GM21529 (cell line): Measurements from ENCODE around the gene SMAD6.

ENCODE experiments used
- ATAC-seq: cut with Tn5 transposase; IDR thresholded peaks from one replicate; pipeline ENCODE4 v1.9.1; 2021; ENCODE audit not compliant: unreplicated experiment

SMAD6 gene

GRCh38 chr15:66702035-66702786 lies at the start of gene SMAD6:
Gene SMAD6, plus strand, starts transcription at chr15:66702236. Its CDS starts 1,023 bp downstream, at chr15:66703259.
- no peak for ATAC-seq

DNA sequence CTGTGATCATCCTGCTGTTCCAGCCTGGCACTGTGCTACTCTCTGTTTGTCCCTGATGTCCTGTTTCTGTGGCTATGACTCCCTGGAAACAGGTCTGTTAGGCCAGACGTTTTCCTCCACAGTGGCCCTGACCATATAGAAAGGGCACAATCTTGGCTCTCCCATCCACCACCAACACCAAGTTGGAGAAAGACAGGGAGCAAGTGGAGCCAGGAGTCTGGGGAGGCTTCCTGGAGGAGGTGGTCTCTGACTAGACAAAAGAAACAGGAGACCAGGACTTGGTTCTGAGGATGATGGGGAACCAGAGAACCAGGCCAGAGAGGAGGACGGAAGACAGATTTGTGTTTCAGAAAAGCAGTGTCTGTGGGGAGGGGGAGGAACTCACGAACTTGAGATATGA lies 49.2 kb upstream of the SMAD6 start:
- no peak for ATAC-seq

DNA sequence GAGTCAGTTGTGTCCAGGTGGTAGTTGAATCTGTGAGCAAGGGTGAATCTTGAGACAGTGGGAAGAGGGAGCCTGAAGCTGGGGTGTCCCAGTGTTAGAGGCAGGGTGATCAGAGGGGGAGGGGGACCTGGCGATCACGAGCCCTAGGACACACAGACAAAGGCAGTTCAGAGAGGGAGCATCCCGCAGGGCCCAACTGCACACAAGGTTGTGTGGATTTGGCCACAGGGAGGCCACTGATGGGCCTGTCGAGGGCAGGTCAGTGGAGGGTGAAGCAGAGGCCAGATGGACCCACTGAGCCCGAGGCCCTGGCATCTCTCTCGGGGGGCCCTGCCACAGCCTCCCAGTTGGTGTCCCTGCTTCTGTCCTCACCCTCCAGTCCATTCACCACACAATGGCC lies 48.6 kb upstream of the SMAD6 start:
- ATAC-seq: no peak

- ATAC-seq: no peak
Measured at GRCh38 chr15:66653852-66654251, 48.2 kb upstream of the SMAD6 start.

- no peak for ATAC-seq
Measured at GRCh38 chr15:66654361-66654738, 47.7 kb upstream of the SMAD6 start.

DNA sequence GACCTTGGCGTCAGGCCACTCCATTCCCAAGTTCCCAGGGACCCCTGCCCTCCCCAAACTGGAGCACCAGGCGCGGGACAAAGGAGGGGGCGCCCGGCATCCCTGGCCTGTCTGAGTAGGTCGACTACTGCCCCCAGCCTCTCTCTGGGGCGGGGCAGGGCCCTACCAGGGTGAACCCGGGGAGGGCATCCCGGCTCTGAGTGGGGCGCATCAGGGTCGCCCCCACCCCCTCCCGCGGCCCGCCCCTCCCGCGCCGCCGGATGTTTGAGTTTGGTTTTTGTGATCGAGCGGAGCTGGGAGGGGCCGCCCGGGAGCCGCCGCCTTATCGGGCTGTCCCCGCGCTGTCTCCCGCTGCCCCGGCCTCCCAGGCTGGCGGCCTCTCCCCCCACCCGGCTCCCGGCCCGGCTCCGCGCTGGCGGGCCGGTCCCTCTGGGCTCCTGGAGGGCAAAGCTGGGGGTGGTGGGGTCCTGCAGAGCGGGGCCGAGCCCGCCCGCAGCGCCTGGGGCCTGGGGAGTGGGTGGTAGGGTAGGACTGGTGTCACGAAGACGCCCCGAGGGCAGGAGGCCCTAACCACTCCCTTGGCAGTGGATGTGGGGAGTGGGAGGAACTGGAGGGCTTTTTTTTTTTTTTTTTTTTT lies 47.2 kb upstream of the SMAD6 start:
- ATAC-seq: no peak

DNA sequence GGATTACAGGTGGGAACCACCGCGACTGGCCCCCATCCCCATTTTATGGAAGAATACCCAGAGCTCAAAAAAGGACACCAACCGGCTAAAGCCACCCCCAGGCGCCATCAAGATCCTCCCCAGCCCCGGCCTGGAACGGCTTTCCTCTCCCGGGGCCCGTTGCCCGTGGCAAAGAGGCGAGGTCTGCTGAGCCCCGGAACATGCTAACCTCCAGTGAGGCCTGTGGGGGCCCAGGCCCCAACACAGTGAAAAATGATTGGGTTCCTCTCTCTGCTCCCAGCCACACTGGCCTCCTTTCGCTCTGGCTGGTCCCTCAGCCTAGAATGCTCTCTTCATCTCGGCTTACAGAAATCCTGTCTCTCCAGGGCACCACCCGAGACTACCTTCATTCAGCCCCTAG lies 46.5 kb upstream of the SMAD6 start:
- no peak for ATAC-seq

- no peak for ATAC-seq
Measured at GRCh38 chr15:66655997-66656396, 46.0 kb upstream of the SMAD6 start.

DNA sequence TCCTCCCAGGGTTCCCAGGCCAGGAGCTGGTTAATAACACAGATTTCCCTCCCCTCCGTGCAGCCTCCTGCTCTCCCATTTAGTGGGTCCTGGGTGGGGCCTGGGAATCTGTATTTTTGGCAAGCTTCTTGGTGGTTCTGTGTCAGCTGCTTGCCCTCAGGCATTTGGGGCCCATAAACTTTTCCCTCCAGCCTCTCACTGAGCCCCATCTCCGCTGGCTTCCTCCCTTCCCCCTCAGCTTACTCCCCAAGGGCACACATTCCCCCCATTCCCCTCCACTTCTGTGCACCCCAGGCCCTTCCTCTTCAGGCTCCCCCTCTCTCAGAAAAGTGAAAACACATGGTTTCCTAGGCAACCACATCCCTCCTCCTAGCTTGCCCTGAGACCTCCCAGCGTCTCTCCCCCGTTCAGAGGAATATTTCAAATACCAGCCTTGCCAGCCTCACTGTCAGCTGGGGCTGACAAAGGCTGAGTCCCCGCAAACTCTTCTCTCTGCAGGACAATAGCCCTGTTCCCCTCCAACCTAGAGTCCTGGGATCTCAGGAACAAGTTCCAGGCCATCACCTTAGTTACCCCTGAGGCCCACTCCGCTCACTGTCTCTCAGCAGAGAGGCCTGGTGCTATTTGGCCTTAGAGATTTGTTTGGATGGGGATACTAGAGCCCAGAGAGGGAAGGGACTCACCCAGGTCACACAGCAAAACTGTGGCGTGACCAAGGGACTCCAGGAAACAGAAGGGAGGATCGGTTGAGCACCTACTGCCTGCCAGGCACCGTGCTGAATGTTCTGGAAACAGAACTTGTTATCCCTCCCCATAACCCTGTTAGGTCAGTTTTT lies 44.6 kb upstream of the SMAD6 start:
- ATAC-seq: no peak

- ATAC-seq: no peak
Measured at GRCh38 chr15:66658044-66658443, 44.0 kb upstream of the SMAD6 start.

DNA sequence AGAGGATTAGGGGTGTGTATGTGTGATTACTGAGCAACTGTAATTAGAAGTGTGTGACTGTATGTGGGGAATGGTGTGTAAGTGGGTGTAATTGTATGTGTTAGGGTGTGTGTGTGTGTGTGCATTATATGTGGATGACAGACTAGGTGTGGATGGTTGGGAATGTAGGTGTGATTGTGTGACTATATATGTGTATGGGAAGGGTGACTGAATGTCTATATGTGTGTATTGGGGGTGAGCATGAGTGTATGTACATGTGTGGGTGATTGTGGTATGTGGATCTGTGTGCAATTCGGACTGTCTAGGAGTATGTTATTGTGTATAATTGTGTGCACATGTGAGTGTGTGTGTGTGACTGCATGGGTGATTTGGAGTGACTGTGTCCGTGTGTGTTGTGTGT lies 43.2 kb upstream of the SMAD6 start:
- no peak for ATAC-seq

- ATAC-seq: no peak
Measured at GRCh38 chr15:66659384-66659783, 42.7 kb upstream of the SMAD6 start.

- no peak for ATAC-seq
Measured at GRCh38 chr15:66661432-66662096, 40.5 kb upstream of the SMAD6 start.

DNA sequence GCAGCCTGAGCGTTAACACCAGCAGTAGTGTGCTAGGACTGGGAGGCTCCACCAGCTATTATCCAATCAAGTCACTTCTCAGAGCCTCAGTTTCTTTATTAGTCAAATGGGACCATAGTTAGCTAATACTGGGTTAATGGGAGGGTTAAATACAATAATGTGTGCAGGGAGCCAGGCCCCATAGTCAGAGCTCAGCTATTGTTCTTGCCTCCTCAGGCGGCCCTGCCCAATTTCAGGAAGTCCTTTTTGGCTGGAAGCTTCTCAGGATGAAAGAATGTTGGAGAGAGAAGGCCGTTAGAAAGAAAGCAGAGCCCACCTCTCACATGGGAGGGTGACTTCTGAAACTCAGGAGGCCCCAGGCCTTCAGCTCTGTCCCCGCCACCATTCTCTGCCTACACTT lies 39.5 kb upstream of the SMAD6 start:
- ATAC-seq: no peak

- no peak for ATAC-seq
Measured at GRCh38 chr15:66663664-66664063, 38.4 kb upstream of the SMAD6 start.

- ATAC-seq: no peak
Measured at GRCh38 chr15:66670175-66670574, 31.9 kb upstream of the SMAD6 start.

GRCh38 chr15:66670762-66671580 lies 31.1 kb upstream of the SMAD6 start:
- ATAC-seq: no peak

- ATAC-seq: no peak
Measured at GRCh38 chr15:66672867-66673266, 29.2 kb upstream of the SMAD6 start.

DNA sequence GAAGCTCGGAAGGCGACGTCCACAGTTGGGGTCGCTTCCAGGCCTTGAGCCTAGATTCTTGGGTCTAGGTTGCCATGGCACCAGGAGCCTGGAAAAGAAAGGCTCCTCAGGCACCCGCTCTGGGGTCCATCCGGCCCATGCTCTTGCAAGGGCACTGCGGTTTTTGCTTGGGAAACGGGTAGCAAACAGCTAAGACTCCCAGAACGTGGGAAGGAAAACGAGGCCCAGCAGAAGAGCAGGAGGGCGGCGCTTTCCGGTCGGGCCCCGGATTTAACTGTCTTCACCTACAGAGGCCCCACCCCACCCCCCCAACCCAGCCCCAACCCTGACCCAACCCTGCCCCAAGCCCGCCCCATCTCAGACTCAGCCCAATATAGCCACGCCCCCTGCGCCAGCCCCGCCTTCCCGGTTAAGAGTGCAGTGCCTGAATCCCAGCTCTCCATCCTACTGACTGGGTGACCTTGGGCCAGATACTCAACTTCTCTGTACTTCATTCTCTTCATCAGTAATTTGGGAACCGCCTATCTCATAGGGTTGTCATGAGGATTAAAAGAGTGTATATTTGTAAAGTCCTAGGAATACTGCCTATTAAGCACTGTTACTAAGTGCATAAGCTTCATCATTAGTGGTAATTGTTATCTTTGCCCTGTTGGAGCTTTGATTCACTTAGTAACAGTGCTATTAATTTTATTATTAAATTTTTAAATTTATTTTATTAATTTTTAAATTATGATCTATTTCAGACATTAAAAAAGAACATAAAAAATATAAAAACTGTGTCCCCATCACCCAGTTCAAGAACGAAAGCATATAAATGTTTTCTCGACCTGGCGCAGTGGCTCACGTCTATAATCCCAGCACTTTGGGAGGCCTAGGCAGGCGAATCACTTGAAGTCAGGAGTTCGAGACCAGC lies 28.4 kb upstream of the SMAD6 start:
- ATAC-seq: no peak
